Mesothelial cell of epicardium (in vitro differentiated cells): ENCODE measurements around the gene CFAP46. TPM values are rescaled to one million over a fixed set of nuclear protein-coding genes. Genes with fewer than 3 reads are reported as not detected.

Source experiments
- DNase-seq, 2 experiments: peaks; one replicate each; pipeline ENCODE4 v3.0.0; 2021; ENCODE audit warnings: low spot score in 2 of 2; ENCODE audit not compliant: unreplicated experiment in 2 of 2
- H3K27ac Mint-ChIP-seq: 2 replicates; pipeline ENCODE4 v1.8.0; 2021; ENCODE audit warnings: mixed read lengths
- H3K27me3 Mint-ChIP-seq: 2 replicates; pipeline ENCODE4 v1.8.0; 2021; ENCODE audit warnings: low read depth, mixed read lengths
- H3K36me3 Mint-ChIP-seq: 2 replicates; pipeline ENCODE4 v1.8.0; 2021; ENCODE audit warnings: mixed read lengths
- H3K4me1 Mint-ChIP-seq: 2 replicates; pipeline ENCODE4 v1.8.0; 2021; ENCODE audit warnings: mixed read lengths
- H3K4me3 Mint-ChIP-seq: 2 replicates; pipeline ENCODE4 v1.8.0; 2021; ENCODE audit warnings: mild to moderate bottlenecking, moderate library complexity, mixed read lengths
- H3K9me3 Mint-ChIP-seq: 2 replicates; pipeline ENCODE4 v1.8.0; 2021; ENCODE audit warnings: mixed read lengths
- total RNA-seq: library from RNA; stranded (reverse); gene quantifications from 3 replicates; pipeline ENCODE4 v1.2.1, GENCODE V29; 2021
- TF ChIP-seq, protein P1 (sequence below): fragments of 200-600 bp; sonication (generic); IDR thresholded peaks from one replicate; pipeline ENCODE4 v1.5.0; 2021; ENCODE audit warnings: antibody characterized with exemption; ENCODE audit not compliant: unreplicated experiment

Gene CFAP46
- total RNA-seq, 1 donor from 2014 or later = 3.1 TPM

DNA sequence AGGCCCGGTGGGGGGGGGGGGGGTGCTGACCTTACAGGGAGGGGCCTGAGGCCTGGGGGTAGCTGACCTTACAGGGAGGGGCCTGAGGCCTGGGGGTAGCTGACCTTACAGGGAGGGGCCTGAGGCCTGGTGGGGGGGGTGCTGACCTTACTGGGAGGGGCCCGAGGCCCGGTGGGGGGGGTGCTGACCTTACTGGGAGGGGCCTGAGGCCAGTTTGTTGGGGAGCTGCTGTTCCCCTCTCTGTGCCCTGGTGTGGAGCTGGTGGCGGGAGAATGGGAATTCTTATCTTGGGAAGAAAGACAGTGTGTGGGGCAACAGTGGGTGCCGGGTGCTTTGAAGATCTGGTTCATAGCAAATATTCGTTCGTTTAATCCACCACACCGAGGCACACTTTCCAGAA, 46.6 kb upstream of the CFAP46 start:
- no peak for DNase-seq
- TF ChIP-seq, protein P1, sequence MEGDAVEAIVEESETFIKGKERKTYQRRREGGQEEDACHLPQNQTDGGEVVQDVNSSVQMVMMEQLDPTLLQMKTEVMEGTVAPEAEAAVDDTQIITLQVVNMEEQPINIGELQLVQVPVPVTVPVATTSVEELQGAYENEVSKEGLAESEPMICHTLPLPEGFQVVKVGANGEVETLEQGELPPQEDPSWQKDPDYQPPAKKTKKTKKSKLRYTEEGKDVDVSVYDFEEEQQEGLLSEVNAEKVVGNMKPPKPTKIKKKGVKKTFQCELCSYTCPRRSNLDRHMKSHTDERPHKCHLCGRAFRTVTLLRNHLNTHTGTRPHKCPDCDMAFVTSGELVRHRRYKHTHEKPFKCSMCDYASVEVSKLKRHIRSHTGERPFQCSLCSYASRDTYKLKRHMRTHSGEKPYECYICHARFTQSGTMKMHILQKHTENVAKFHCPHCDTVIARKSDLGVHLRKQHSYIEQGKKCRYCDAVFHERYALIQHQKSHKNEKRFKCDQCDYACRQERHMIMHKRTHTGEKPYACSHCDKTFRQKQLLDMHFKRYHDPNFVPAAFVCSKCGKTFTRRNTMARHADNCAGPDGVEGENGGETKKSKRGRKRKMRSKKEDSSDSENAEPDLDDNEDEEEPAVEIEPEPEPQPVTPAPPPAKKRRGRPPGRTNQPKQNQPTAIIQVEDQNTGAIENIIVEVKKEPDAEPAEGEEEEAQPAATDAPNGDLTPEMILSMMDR = no peak
- Mint-ChIP-seq H3K4me3 (no peak overlapping the region), H3K9me3 (no peaks in the 10 kb centered on the region), H3K4me1 (no peaks in the 10 kb centered on the region), H3K27ac (no peak overlapping the region), H3K36me3 (no peaks in the 10 kb centered on the region), H3K27me3 (peaks cover 26% of the 10 kb centered on the region)

DNA sequence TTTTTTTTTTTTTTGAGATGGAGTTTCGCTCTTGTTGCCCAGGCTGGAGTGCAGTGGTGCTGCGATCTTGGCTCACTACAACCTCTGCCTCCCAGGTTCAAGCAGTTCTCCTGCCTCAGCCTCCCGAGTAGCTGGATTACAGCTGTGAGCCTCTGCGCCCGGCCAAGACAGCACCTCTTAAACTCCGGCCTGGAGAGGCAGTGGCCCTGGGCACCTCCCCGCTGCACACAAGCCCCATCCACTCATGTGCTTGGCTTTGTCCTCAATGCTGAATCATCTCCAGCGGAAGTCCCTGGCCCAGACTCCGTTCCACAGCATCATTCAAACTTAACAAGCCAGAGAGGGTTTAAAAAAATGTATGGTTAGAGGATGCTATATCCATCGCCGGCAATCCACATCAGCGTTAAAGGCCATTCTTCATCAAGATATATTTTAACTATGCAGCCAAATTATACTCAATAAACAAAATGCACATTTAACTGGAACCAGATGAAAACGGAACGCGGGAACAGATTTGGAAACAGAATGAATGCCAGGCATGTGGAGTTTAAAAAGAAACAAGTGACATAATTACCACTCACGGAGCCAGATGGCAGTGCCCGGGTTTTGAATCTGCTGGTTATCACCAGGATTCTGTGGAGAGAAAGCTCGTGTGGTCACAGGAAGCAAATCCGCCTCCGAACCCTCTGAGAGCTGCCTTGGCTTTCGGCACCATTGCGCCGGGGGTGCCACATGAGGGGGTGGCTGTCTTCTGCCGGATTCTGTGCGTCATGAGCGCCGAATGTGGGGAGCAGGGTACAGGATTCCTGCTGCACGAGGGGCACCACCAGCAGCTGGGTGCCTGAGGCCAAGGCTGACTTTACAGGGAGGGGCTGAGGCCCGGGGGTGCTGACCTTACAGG, 45.6 kb upstream of the CFAP46 start:
- TF ChIP-seq, protein P1 = no peak
- Mint-ChIP-seq H3K4me3 (no peak overlapping the region), H3K4me1 (no peaks in the 10 kb centered on the region), H3K27ac (no peak overlapping the region), H3K27me3 (peaks cover 29% of the 10 kb centered on the region), H3K9me3 (no peaks in the 10 kb centered on the region), H3K36me3 (no peaks in the 10 kb centered on the region)
- no peak for DNase-seq

- Mint-ChIP-seq H3K4me3 (no peak overlapping the region), H3K27ac (no peak overlapping the region), H3K36me3 (no peaks in the 10 kb centered on the region), H3K4me1 (no peaks in the 10 kb centered on the region), H3K9me3 (no peaks in the 10 kb centered on the region), H3K27me3 (peaks cover 33% of the 10 kb centered on the region)
- no peak for DNase-seq
- TF ChIP-seq, protein P1 = no peak
These were observed 44.6 kb upstream of the CFAP46 start for GRCh38 chr10:132986978-132987377.

DNA sequence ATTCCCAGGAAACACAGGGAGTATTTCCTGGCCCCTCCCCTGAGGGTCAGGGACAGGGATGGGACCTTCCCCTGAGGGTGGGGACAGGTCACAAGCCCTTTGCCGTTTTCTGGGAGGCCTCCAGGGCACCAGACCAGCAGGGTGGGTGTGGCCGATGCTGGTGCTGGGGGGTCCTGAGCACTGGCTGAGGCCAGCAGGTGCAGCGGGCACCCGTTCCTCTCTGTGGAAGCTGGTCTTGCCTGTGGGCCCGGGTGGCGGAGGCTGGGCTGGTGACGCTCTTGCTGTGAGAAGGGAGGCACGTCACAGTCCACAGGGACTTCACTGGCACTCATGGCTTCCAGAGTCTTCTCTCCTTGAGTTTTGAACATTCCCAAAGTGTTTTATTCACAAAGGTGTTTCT, 44.2 kb upstream of the CFAP46 start:
- Mint-ChIP-seq H3K4me1 (no peaks in the 10 kb centered on the region), H3K9me3 (no peaks in the 10 kb centered on the region), H3K27ac (no peak overlapping the region), H3K27me3 (peaks cover 37% of the 10 kb centered on the region), H3K4me3 (no peak overlapping the region), H3K36me3 (no peaks in the 10 kb centered on the region)
- TF ChIP-seq, protein P1 = no peak
- no peak for DNase-seq

GRCh38 chr10:132986076-132986475, 43.7 kb upstream of the CFAP46 start:
- Mint-ChIP-seq H3K27me3 (peaks cover 37% of the 10 kb centered on the region), H3K4me1 (no peaks in the 10 kb centered on the region), H3K9me3 (no peaks in the 10 kb centered on the region), H3K27ac (no peak overlapping the region), H3K4me3 (no peak overlapping the region), H3K36me3 (no peaks in the 10 kb centered on the region)
- DNase-seq = no peak
- TF ChIP-seq, protein P1 = no peak

DNA sequence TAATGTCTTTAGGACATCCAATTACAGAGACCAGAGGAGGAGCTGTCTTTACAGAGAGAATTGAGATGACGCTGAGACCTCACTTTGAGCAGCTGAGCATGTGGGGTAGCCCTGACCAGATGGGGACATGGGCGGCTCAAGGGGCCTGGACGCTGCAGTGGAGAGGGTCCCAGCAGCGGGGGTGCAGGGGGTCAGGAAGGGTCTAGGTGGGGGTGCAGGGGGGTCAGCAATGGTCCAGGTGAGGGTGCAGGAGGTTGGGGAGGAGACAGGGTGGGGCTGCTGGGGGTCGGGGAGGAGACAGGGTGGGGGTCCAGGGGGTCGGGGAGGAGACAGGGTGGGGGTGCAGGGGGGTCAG, 43.2 kb upstream of the CFAP46 start:
- Mint-ChIP-seq H3K27me3 (peaks cover 40% of the 10 kb centered on the region), H3K36me3 (no peaks in the 10 kb centered on the region), H3K9me3 (no peaks in the 10 kb centered on the region), H3K4me3 (no peak overlapping the region), H3K27ac (no peak overlapping the region), H3K4me1 (no peaks in the 10 kb centered on the region)
- TF ChIP-seq, protein P1 = no peak
- no peak for DNase-seq
